OCI-LY3 (cell line): ENCODE data around the gene MACROD1.

Experiments
- H2AFZ ChIP-seq: fragments of 200-600, 300-600 bp; shearing (Covaris generic); 2 replicates; pipeline ENCODE4 v1.6.0; 2014; ENCODE audit warnings: antibody characterized with exemption, low read depth, low read length
- H3K27ac ChIP-seq: fragments of 200-600, 300-600 bp; sonication (generic); 2 replicates; pipeline ENCODE4 v1.5.1; 2014; ENCODE audit warnings: mild to moderate bottlenecking, low read length, moderate library complexity, mixed read lengths
- H3K27me3 ChIP-seq: fragments of 200-600, 300-600 bp; sonication (generic); 2 replicates; pipeline ENCODE4 v1.6.1; 2014; ENCODE audit warnings: low read depth, low read length, mixed read lengths
- H3K36me3 ChIP-seq: fragments of 200-600, 300-600 bp; sonication (generic); replicated peaks from 2 replicates; pipeline ENCODE3; 2014; ENCODE audit warnings: low read depth, low read length, mixed read lengths
- H3K4me1 ChIP-seq: fragments of 300-600, 200-600 bp; sonication (generic); 2 replicates; pipeline ENCODE4 v1.6.1; 2014; ENCODE audit warnings: low read length, mixed read lengths
- H3K4me2 ChIP-seq: fragments of 200-600, 300-600 bp; sonication (generic); 2 replicates; pipeline ENCODE4 v1.6.1; 2014; ENCODE audit warnings: low read length, mixed read lengths
- H3K4me3 ChIP-seq: fragments of 300-600, 200-600 bp; sonication (generic); 2 replicates; pipeline ENCODE4 v1.5.1; 2014; ENCODE audit warnings: antibody characterized with exemption, mild to moderate bottlenecking, low read length, moderate library complexity
- H3K79me2 ChIP-seq: fragments of 300-600, 200-600 bp; shearing (Covaris generic); 2 replicates; pipeline ENCODE4 v1.6.1; 2014; ENCODE audit warnings: mild to moderate bottlenecking, low read length, mixed read lengths
- H3K9ac ChIP-seq: fragments of 300-600, 200-600 bp; shearing (Covaris generic); 2 replicates; pipeline ENCODE4 v1.6.0; 2014; ENCODE audit warnings: mild to moderate bottlenecking, low read length, moderate library complexity
- H3K9me3 ChIP-seq: fragments of 200-600, 300-600 bp; shearing (Covaris generic); 2 replicates; pipeline ENCODE4 v1.6.1; 2014; ENCODE audit warnings: low read length, mixed read lengths; ENCODE audit not compliant: insufficient read depth
- H4K20me1 ChIP-seq: fragments of 200-600, 300-600 bp; sonication (generic); 2 replicates; pipeline ENCODE4 v1.6.1; 2016; ENCODE audit warnings: low read length, mixed read lengths; ENCODE audit not compliant: insufficient read depth
- CTCF ChIP-seq: fragments of 200-600, 300-600 bp; sonication (generic); IDR thresholded peaks from 2 replicates; pipeline ENCODE4 v1.5.1; 2014; ENCODE audit warnings: antibody characterized with exemption, low read length, low read depth
- EZH2phosphoT487 ChIP-seq: fragments of 200-600 bp; shearing (Covaris generic); IDR thresholded peaks from 2 replicates; pipeline ENCODE4 v1.6.1; 2018; ENCODE audit warnings: antibody characterized with exemption, mixed run types, low read depth

Gene MACROD1

GRCh38 chr11:64202992-64203391 is 37.1 kb upstream of the MACROD1 start:
- peaks cover 27% of the 10 kb centered on the region for H3K79me2 ChIP-seq
- H3K9me3 ChIP-seq = no peaks in the 10 kb centered on the region
- no peak overlapping the region for H2AFZ ChIP-seq
- no peak overlapping the region for H3K9ac ChIP-seq
- no peak for TF ChIP-seq EZH2phosphoT487
- no peak for TF ChIP-seq CTCF
- H3K4me2 ChIP-seq = no peak overlapping the region
- peaks cover 50% of the 10 kb centered on the region for H3K36me3 ChIP-seq
- no peak overlapping the region for H3K4me3 ChIP-seq
- no peak overlapping the region for H3K27ac ChIP-seq
- peaks cover 42% of the 10 kb centered on the region for H3K4me1 ChIP-seq
- no peaks in the 10 kb centered on the region for H3K27me3 ChIP-seq
- H4K20me1 ChIP-seq = no peaks in the 10 kb centered on the region; the same call in 1 of the 2 replicates

DNA sequence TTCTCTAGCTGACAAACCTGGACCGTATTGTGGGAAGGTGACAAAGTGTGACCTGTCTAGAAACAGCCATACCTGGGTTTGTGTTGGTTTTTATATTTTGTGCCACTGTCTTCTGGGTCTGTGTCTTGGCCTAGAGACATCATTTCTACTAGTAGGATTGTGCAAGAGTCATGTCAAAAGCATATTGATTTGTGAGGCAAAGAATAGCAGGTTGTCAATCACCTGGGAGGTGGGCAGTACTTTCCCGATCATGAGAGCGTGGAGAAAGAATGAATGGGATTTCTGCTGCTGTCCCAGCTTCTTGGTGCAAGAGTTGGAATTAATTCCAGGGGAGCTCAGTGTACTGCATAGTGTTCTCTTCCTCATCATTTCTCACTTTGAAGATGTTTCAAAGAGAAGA is 35.6 kb upstream of the MACROD1 start:
- H2AFZ ChIP-seq = no peak overlapping the region
- H3K4me3 ChIP-seq = no peak overlapping the region
- H3K79me2 ChIP-seq = peaks cover 17% of the 10 kb centered on the region
- H3K36me3 ChIP-seq = peaks cover 59% of the 10 kb centered on the region
- no peaks in the 10 kb centered on the region; the same call in 1 of the 2 replicates for H4K20me1 ChIP-seq
- no peak overlapping the region for H3K27ac ChIP-seq
- TF ChIP-seq CTCF = no peak
- TF ChIP-seq EZH2phosphoT487 = no peak
- H3K9me3 ChIP-seq = no peaks in the 10 kb centered on the region
- H3K27me3 ChIP-seq = no peaks in the 10 kb centered on the region
- no peak overlapping the region for H3K9ac ChIP-seq
- H3K4me1 ChIP-seq = peaks cover 27% of the 10 kb centered on the region
- no peak overlapping the region for H3K4me2 ChIP-seq

DNA sequence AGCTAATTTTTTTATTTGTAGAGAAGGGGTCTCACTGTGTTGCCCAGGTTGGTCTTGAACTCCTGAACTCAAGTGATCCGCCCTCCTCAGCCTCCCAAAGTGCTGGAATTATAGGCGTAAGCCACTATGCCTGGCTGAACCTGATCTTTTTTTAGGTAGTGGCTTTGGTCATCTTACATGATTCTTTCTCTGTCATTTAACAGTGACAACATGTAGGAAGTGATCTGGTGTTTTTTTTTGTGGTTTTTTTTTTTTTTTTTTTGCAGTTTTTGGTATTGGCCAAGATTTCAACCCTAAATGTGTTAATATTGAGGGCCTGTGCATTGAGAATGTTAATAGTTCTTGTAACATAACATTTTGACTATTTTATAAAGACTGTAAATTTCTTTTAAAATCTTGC is 32.6 kb upstream of the MACROD1 start:
- H3K36me3 ChIP-seq = peaks cover 73% of the 10 kb centered on the region
- H3K9me3 ChIP-seq = no peaks in the 10 kb centered on the region
- no peaks in the 10 kb centered on the region; the same call in 1 of the 2 replicates for H4K20me1 ChIP-seq
- no peaks in the 10 kb centered on the region for H3K4me1 ChIP-seq
- peaks cover 9% of the 10 kb centered on the region for H3K79me2 ChIP-seq
- H3K4me2 ChIP-seq = no peak overlapping the region
- H3K4me3 ChIP-seq = no peak overlapping the region
- no peak overlapping the region for H3K27ac ChIP-seq
- H2AFZ ChIP-seq = no peak overlapping the region
- H3K9ac ChIP-seq = no peak overlapping the region
- TF ChIP-seq CTCF (no peak), EZH2phosphoT487 (no peak)
- no peaks in the 10 kb centered on the region for H3K27me3 ChIP-seq

- H3K27me3 ChIP-seq = no peaks in the 10 kb centered on the region
- H3K36me3 ChIP-seq = peaks cover 74% of the 10 kb centered on the region
- peaks cover 6% of the 10 kb centered on the region; the same call in 1 of the 2 replicates for H4K20me1 ChIP-seq
- no peaks in the 10 kb centered on the region for H3K9me3 ChIP-seq
- no peak overlapping the region for H3K4me3 ChIP-seq
- no peaks in the 10 kb centered on the region for H3K4me1 ChIP-seq
- no peak overlapping the region for H2AFZ ChIP-seq
- H3K4me2 ChIP-seq = no peak overlapping the region
- TF ChIP-seq EZH2phosphoT487 = no peak
- no peak for TF ChIP-seq CTCF
- H3K79me2 ChIP-seq = peaks cover 9% of the 10 kb centered on the region
- H3K27ac ChIP-seq = no peak overlapping the region
- no peak overlapping the region for H3K9ac ChIP-seq
These were observed 30.7 kb upstream of the MACROD1 start for GRCh38 chr11:64196626-64197025.
